GM18867 (cell line): ENCODE measurements around the gene ITSN1.
"Not testable (repeated sequence)": the region's sequence is repeated elsewhere in the genome, so short reads cannot be mapped to it uniquely, and the experiment has no call there.

ENCODE experiments used
- ATAC-seq: cut with Tn5 transposase; IDR thresholded peaks from one replicate; pipeline ENCODE4 v1.9.1; 2021; ENCODE audit warnings: mild to moderate bottlenecking, moderate library complexity; ENCODE audit not compliant: unreplicated experiment

The ITSN1 gene

GRCh38 chr21:33857846-33858666 lies 215.8 kb downstream of the ITSN1 start:
- ATAC-seq, result no peak

GRCh38 chr21:33858667-33859372 lies 216.5 kb downstream of the ITSN1 start:
- ATAC-seq, result no peak

- ATAC-seq, result no peak
Measured at GRCh38 chr21:33859373-33860102, 217.2 kb downstream of the ITSN1 start.

- ATAC-seq, result no peak
Measured at GRCh38 chr21:33860332-33860879, 218.1 kb downstream of the ITSN1 start.

GRCh38 chr21:33861125-33861524 lies 218.8 kb downstream of the ITSN1 start:
- no peak for ATAC-seq

- not testable (repeated sequence) for ATAC-seq
Measured at GRCh38 chr21:33863191-33863590, 220.9 kb downstream of the ITSN1 start.

GRCh38 chr21:33864150-33864549 lies 221.8 kb downstream of the ITSN1 start:
- ATAC-seq, result no peak

- ATAC-seq, result no peak
Measured at GRCh38 chr21:33865176-33865575, 222.9 kb downstream of the ITSN1 start.

GRCh38 chr21:33865996-33866575 lies 223.8 kb downstream of the ITSN1 start:
- ATAC-seq, result no peak

- ATAC-seq, result no peak
Measured at GRCh38 chr21:33866826-33867225, 224.5 kb downstream of the ITSN1 start.

- not testable (repeated sequence) for ATAC-seq
Measured at GRCh38 chr21:33867868-33868267, 225.6 kb downstream of the ITSN1 start.

- ATAC-seq, result no peak
Measured at GRCh38 chr21:33869873-33870272, 227.6 kb downstream of the ITSN1 start.

- no peak for ATAC-seq
Measured at GRCh38 chr21:33870768-33871167, 228.5 kb downstream of the ITSN1 start.

GRCh38 chr21:33871171-33871570 lies 228.9 kb downstream of the ITSN1 start:
- no peak for ATAC-seq

- no peak for ATAC-seq
Measured at GRCh38 chr21:33872881-33873515, 230.7 kb downstream of the ITSN1 start.

- ATAC-seq, result no peak
Measured at GRCh38 chr21:33874161-33874560, 231.9 kb downstream of the ITSN1 start.

GRCh38 chr21:33875026-33875695 lies 232.9 kb downstream of the ITSN1 start:
- ATAC-seq, result no peak

- ATAC-seq, result no peak
Measured at GRCh38 chr21:33878824-33879223, 236.5 kb downstream of the ITSN1 start.

- no peak for ATAC-seq
Measured at GRCh38 chr21:33880626-33881025, 238.3 kb downstream of the ITSN1 start.
